Midbrain (tissue), 1 donor: Measurements from ENCODE around the gene GRIP2.

Experiments used
- DNase-seq: peaks from one replicate; lab custom pipeline; 2025; lab: John Stamatoyannopoulos, UW

The GRIP2 gene

GRCh38 chr3:14466179-14466903, 73.8 kb downstream of the GRIP2 start:
- no peak for DNase-seq

- DNase-seq, result no peak
Measured at GRCh38 chr3:14465425-14465824, 74.7 kb downstream of the GRIP2 start.

- DNase-seq, result no peak
Measured at GRCh38 chr3:14464521-14464920, 75.6 kb downstream of the GRIP2 start.

- no peak for DNase-seq
Measured at GRCh38 chr3:14464141-14464465, 76.0 kb downstream of the GRIP2 start.

GRCh38 chr3:14463330-14464140, 76.6 kb downstream of the GRIP2 start:
- no peak for DNase-seq

- DNase-seq, result no peak
Measured at GRCh38 chr3:14462738-14463137, 77.4 kb downstream of the GRIP2 start.

GRCh38 chr3:14461748-14462324, 78.3 kb downstream of the GRIP2 start:
- peak; percentile 7 for DNase-seq

GRCh38 chr3:14461006-14461747, 79.0 kb downstream of the GRIP2 start:
- DNase-seq, result no peak

- peak; percentile 78 for DNase-seq
Measured at GRCh38 chr3:14460342-14461005, 79.7 kb downstream of the GRIP2 start.

GRCh38 chr3:14459787-14460186, 80.4 kb downstream of the GRIP2 start:
- no peak for DNase-seq

- no peak for DNase-seq
Measured at GRCh38 chr3:14459384-14459783, 80.8 kb downstream of the GRIP2 start.

GRCh38 chr3:14458434-14459275, 81.5 kb downstream of the GRIP2 start:
- no peak for DNase-seq

GRCh38 chr3:14457999-14458398, 82.1 kb downstream of the GRIP2 start:
- no peak for DNase-seq

- DNase-seq, result no peak
Measured at GRCh38 chr3:14457481-14457880, 82.7 kb downstream of the GRIP2 start.

- DNase-seq, result no peak
Measured at GRCh38 chr3:14456794-14457193, 83.3 kb downstream of the GRIP2 start.

- DNase-seq, result peak; percentile 25
Measured at GRCh38 chr3:14455571-14456317, 84.4 kb downstream of the GRIP2 start.

GRCh38 chr3:14454639-14455310, 85.4 kb downstream of the GRIP2 start:
- no peak for DNase-seq

GRCh38 chr3:14453876-14454638, 86.1 kb downstream of the GRIP2 start:
- DNase-seq, result no peak
